Pancreas (tissue), 10 donors: Measurements from ENCODE around the gene NME7. TPM values are rescaled to one million over a fixed set of nuclear protein-coding genes. Genes with fewer than 3 reads are reported as not detected.

ENCODE experiments used
- ATAC-seq, 4 donors: fragments of 200-7000 bp; cut with Tn5 transposase; one replicate each; pipeline versions ENCODE4 v1.8.0 to v1.9.1; 2020; ENCODE audit warnings: mild to moderate bottlenecking in 4 of 4, moderate library complexity in 4 of 4
- DNase-seq, 6 donors: peaks; one replicate each; pipeline ENCODE4 v3.0.0-alpha.2; 2020
- FAIRE-seq: peaks from 2 replicates; lab custom pipeline; 2012; peaks lifted over from hg19 to GRCh38; lab: Jason Lieb, UNC
- H3K27ac ChIP-seq, 4 donors: fragments of 200-600 bp; sonication (generic); 1 replicate in 3 of 4; 2 replicates in 1 of 4; pipeline versions ENCODE4 v1.5.0 to v1.8.0; 2020
- H3K27me3 ChIP-seq, 4 donors: fragments of 200-600 bp; one replicate each; pipeline ENCODE4 v1.8.0; 2021
- H3K36me3 ChIP-seq, 3 donors: fragments of 200-600 bp; sonication (generic) in 1 of 3; one replicate each; pipeline versions ENCODE4 v1.5.0 to v1.8.0; 2020 to 2021
- H3K4me1 ChIP-seq, 3 donors: fragments of 200-600 bp; one replicate each; pipeline ENCODE4 v1.8.0; 2021
- H3K4me3 ChIP-seq, 4 donors: fragments of 200-600 bp; sonication (generic) in 2 of 4; one replicate each; pipeline versions ENCODE4 v1.5.0 to v1.8.0; 2020 to 2021
- H3K9me3 ChIP-seq, 4 donors: fragments of 200-600 bp; one replicate each; pipeline ENCODE4 v1.8.0; 2021
- WGBS, 2 donors: extraction: QIAGEN DNeasy Blood & Tissue Kit; methylation state at CpG; one replicate each; pipeline ENCODE4 v1.1.7; 2013; 5-methylcytosine and 5-hydroxymethylcytosine counted together
- intact Hi-C, 3 donors: fragments of 100-400 bp; cut with DNase I; formaldehyde crosslinking; loops; one replicate each; pipeline versions ENCODE4 v1.11.1 to v1.14.2; 2022
- polyA plus RNA-seq, 2 donors: library from polyadenylated mRNA; stranded (reverse); fragments of 200-250 nt; gene quantifications; one replicate each; pipeline ENCODE4 v1.2.3, GENCODE V29; 2013
- total RNA-seq, 6 donors: library from RNA; stranded (reverse); fragmentation: NEBNext Ultra II Directional in 4 of 6; extraction: Animal tissue kit (Norgen Biotek cat#: 25700) in 4 of 6; gene quantifications; one replicate each; pipeline versions ENCODE4 v1.2.1 to v1.2.4, GENCODE V29; 2021 to 2023
- TF ChIP-seq, protein P1 (sequence below), 4 donors: fragments of 200-600 bp; sonication (generic) in 3 of 4; IDR thresholded peaks; one replicate each; pipeline versions ENCODE4 v1.5.0 to v1.8.0; 2021; ENCODE audit warnings: antibody characterized with exemption in 4 of 4
- donor health status: healthy with polysubstance abuse.
- donor health status: DM: no; HTN: no; CAD: no; lungs with moderate emphysema.
- donor health status: DM: no; HTN: no; CAD: no.
- donor health status: control.
- donor health status: control.
- donor health status: Bipolar disorder and iron deficiency.
- donor health status: DM: yes; HTN: yes; CAD: no.
- donor health status: DM: no; HTN: no; CAD: no.
- donor health status: DM: no; HTN: no; CAD: no.
- donor health status: DM: yes; HTN: yes; CAD: no.

The NME7 gene
- total and polyA plus RNA-seq, 8 donors: 5.0 to 12.6 (median 8.0) TPM

DNA sequence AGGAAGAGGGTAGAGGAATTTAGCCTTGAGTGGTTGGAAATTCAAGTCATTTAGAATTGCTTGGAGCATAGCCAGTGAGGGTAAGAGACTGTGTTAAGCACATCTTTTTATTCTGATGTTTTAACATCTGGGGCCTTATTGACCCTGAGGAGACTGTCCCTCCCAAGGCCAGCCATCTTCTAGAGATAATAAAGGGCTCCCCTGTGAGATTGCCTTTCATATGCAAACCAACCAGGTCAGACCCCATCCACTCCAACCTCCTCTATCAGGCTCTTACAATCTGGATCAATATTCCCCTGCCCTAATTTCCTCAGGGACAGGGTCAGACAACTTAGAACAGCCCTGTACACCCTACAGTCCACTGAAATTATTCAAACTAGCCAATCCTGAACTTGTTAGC, 167.3 kb downstream of the NME7 start:
- TF ChIP-seq, protein P1, sequence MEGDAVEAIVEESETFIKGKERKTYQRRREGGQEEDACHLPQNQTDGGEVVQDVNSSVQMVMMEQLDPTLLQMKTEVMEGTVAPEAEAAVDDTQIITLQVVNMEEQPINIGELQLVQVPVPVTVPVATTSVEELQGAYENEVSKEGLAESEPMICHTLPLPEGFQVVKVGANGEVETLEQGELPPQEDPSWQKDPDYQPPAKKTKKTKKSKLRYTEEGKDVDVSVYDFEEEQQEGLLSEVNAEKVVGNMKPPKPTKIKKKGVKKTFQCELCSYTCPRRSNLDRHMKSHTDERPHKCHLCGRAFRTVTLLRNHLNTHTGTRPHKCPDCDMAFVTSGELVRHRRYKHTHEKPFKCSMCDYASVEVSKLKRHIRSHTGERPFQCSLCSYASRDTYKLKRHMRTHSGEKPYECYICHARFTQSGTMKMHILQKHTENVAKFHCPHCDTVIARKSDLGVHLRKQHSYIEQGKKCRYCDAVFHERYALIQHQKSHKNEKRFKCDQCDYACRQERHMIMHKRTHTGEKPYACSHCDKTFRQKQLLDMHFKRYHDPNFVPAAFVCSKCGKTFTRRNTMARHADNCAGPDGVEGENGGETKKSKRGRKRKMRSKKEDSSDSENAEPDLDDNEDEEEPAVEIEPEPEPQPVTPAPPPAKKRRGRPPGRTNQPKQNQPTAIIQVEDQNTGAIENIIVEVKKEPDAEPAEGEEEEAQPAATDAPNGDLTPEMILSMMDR (IDR thresholded peaks at IDR 0.05): no peak
- Histone ChIP-seq H3K27me3 (no peaks in the 10 kb centered on the region), H3K4me3 (no peak overlapping the region), H3K36me3 (no peaks in the 10 kb centered on the region), H3K4me1 (no peaks in the 10 kb centered on the region), H3K9me3 (peaks cover 0 to 4% (median 0%) of the 10 kb centered on the region in 4 donors), H3K27ac (no peak overlapping the region)
- ATAC-seq (no peak), DNase-seq (no peak), FAIRE-seq (no peak)
- intact Hi-C loops: no loop called here

DNA sequence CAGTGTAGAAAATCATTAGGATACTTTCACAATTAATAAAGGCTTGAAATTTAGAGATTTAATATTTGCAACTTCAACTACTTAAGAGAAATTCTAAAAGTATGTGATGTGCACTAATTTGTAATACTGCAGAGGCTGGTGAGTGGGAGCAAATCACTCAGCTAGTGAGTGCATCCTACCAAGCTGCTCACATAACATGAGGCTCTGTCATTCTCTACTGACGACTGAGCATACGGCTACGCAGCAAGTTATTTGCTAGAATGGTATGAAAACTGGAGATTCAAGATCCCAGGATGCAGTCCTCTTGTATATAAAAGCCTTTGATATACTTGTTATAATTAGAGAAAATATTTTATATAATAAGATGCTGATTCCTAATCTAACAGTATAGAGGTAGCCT, 171.0 kb downstream of the NME7 start:
- H3K27me3 ChIP-seq: no peaks in the 10 kb centered on the region
- no peak overlapping the region for H3K4me3 ChIP-seq
- intact Hi-C loops: no loop called here
- peaks cover 0 to 6% (median 0%) of the 10 kb centered on the region in 3 donors for H3K4me1 ChIP-seq
- no peak for FAIRE-seq
- 97 to 100% methylated on average over 3 of the region's 3 CpGs for WGBS, 2 donors
- no peak overlapping the region for H3K27ac ChIP-seq
- no peak for ATAC-seq
- H3K9me3 ChIP-seq: peaks cover 0 to 4% (median 0%) of the 10 kb centered on the region in 4 donors
- no peak for DNase-seq
- TF ChIP-seq, protein P1 (IDR thresholded peaks at IDR 0.05): no peak
- no peaks in the 10 kb centered on the region for H3K36me3 ChIP-seq

DNA sequence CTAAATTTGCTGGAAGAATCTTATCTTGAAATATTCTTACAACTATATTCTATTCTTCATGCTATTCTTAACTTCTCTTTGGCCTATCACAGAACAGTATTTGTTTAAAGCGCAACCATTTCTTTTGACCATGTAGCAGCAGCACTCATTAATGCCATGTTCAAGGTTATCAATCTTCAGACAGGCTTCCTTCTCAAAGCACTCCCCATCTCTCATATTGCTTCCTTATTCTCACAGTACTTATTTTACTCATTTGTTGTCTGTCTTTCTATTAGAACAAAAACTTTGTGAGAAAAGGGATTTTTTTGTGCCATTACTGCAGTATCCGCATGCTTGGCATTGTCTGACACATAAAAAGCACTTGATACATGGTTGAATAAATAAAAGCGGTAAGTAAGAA, 171.4 kb downstream of the NME7 start:
- FAIRE-seq: no peak
- no peak overlapping the region for H3K27ac ChIP-seq
- H3K9me3 ChIP-seq: peaks cover 0 to 4% (median 0%) of the 10 kb centered on the region in 4 donors
- ATAC-seq: no peak
- TF ChIP-seq, protein P1 (IDR thresholded peaks at IDR 0.05): no peak
- no peaks in the 10 kb centered on the region for H3K27me3 ChIP-seq
- H3K36me3 ChIP-seq: no peaks in the 10 kb centered on the region
- peaks cover 0 to 6% (median 0%) of the 10 kb centered on the region in 3 donors for H3K4me1 ChIP-seq
- no peak for DNase-seq
- intact Hi-C loops: no loop called here
- 85 to 90% methylated on average over 3 of the region's 3 CpGs for WGBS, 2 donors
- no peak overlapping the region for H3K4me3 ChIP-seq

DNA sequence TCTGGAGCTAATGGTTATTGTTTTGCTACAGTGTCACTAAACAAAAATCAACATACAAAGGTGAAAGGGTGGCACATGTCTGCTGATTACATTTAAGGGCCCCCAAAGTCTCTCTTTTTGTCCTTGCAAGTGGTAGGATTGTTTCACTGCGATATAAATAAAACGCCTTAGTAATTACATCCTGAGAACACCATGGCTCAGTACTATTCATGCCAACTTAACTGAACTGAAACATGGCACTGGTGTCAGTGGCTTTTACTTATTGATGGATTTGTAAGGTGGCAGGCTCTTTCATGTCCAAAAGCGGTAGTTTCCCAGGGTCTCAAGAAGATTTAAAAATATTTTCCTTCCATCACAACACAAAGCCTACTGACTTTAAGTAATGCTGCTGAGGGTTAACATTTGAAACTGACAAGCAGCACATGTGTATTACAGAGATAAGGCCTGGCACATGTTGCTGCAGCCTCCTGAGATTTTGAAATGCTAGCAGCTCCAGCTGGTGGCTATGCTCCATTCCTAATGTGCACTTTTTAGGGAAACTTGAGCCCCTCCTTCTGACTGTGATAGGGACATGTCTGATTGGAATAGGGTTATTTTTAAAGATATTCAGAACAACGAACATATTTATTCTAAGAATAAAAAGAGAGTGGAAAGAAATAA, 174.3 kb downstream of the NME7 start:
- WGBS, 2 donors: 45 to 54% methylated on average over 4 of the region's 4 CpGs
- peaks cover 0 to 6% (median 0%) of the 10 kb centered on the region in 3 donors for H3K4me1 ChIP-seq
- FAIRE-seq (no peak), DNase-seq (peak in 1 of 6 donors; percentile 15), ATAC-seq (peak in 3 of 4 donors; percentile 71 to 78 (median 74))
- H3K27ac ChIP-seq: no peak overlapping the region
- intact Hi-C loops: no loop called here
- H3K27me3 ChIP-seq: no peaks in the 10 kb centered on the region
- TF ChIP-seq, protein P1 (IDR thresholded peaks at IDR 0.05): no peak
- peaks cover 0 to 4% (median 0%) of the 10 kb centered on the region in 4 donors for H3K9me3 ChIP-seq
- H3K4me3 ChIP-seq: no peak overlapping the region
- no peaks in the 10 kb centered on the region for H3K36me3 ChIP-seq

DNA sequence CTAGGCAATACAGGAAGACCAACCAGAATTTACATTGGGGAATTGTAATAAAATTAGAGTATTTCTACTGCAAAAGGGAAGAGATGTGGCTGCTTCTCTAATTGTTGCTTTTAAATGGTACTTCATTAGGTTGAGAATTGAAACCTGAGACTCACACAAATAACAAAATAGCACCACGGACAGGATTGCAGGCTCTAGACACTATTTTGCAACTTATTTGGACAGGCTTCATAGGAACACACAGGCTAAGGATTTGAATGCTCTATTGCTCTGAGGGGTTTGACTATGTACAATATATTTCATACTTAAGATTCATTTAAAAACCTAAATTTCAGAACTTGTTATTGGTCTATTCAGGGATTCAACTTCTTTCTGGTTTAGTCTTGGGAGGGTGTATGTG, 181.5 kb downstream of the NME7 start:
- Histone ChIP-seq H3K36me3 (no peaks in the 10 kb centered on the region), H3K9me3 (no peaks in the 10 kb centered on the region), H3K4me1 (no peaks in the 10 kb centered on the region), H3K27ac (no peak overlapping the region), H3K4me3 (no peak overlapping the region), H3K27me3 (no peaks in the 10 kb centered on the region)
- FAIRE-seq (no peak), ATAC-seq (no peak), DNase-seq (no peak)
- intact Hi-C loops: no loop called here
- WGBS, 2 donors: 74% methylated on average over 1 of the region's 1 CpG
- TF ChIP-seq, protein P1 (IDR thresholded peaks at IDR 0.05): no peak
